Measurements from ENCODE around the gene LASP1NB.
"Not testable (repeated sequence)": the region's sequence is repeated elsewhere in the genome, so short reads cannot be mapped to it uniquely, and the experiment has no call there.

LASP1NB gene

DNA sequence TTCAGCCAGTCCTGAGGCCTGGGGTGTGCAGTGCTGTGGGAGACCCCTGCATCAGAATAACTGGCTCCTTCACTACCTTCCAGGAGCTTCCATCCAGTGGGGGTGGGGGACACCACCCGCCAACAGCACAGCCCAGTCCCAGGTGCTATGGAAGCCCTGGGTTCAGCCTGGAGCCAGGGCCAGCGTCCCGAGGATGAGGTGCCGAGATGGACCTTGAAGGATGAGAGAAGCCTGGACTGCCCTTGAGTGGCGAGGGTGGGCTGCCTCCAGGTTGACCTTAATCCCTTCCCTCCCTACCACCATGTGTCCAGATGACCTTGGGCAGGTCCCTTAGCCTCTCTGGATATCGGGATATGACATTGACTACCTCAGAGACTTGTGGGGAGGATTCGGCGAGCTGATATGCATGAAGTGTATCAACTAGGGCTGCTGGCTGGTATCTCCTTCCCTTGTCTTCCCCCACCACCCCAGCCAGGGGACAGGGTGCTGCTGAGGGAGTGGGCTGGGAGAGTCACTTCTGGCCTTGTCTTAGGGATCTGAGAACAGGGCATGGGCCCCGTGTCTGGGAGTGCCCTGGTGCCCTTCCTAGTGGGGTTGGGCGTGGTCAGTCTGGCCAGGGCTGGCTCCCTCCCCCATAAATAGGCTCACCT is 14.2 kb upstream of the LASP1NB start:
- ChIA-PET POLR2A (no interaction called here), CTCF (interaction anchor here (1.4 to 1.7 kb wide), 2 partner anchors 15 to 71 kb away, joined by 4 to 5 read pairs; partner anchors contain the start of gene LASP1NB)
- H3K4me3 ChIP-seq (ENCODE audit: low read depth, low read length): no peak overlapping the region
- TF ChIP-seq, protein P1, sequence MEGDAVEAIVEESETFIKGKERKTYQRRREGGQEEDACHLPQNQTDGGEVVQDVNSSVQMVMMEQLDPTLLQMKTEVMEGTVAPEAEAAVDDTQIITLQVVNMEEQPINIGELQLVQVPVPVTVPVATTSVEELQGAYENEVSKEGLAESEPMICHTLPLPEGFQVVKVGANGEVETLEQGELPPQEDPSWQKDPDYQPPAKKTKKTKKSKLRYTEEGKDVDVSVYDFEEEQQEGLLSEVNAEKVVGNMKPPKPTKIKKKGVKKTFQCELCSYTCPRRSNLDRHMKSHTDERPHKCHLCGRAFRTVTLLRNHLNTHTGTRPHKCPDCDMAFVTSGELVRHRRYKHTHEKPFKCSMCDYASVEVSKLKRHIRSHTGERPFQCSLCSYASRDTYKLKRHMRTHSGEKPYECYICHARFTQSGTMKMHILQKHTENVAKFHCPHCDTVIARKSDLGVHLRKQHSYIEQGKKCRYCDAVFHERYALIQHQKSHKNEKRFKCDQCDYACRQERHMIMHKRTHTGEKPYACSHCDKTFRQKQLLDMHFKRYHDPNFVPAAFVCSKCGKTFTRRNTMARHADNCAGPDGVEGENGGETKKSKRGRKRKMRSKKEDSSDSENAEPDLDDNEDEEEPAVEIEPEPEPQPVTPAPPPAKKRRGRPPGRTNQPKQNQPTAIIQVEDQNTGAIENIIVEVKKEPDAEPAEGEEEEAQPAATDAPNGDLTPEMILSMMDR (IDR thresholded peaks at IDR 0.05; ENCODE audit: insufficient read depth, low read length, missing control alignments): no peak
- no peak for DNase-seq (ENCODE audit: low read depth, low spot score)

DNA sequence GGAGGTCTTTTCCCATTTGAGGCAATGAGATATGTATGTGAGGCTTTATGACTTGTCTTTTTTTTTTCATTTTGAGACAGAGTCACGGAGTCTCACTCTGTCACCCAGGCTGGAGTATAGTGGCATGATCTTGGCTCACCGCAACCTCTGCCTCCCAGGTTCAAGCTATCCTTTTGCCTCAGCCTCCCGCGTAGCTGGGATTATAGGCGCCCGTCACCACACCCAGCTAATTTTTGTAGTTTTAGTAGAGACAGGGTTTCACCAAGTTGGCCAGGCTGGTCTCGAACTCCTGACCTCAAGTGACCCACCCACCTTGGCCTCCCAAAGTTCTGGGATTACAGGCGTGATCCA is 13.7 kb upstream of the LASP1NB start:
- POLR2A ChIA-PET; H3K4me3 ChIP-seq (ENCODE audit: low read depth, low read length); DNase-seq (ENCODE audit: low read depth, low spot score): not testable (repeated sequence)
- CTCF ChIA-PET: interaction anchor here (1.7 kb wide), 1 partner anchor 71 kb away, joined by 5 read pairs; no protein-coding TSS in a partner anchor

DNA sequence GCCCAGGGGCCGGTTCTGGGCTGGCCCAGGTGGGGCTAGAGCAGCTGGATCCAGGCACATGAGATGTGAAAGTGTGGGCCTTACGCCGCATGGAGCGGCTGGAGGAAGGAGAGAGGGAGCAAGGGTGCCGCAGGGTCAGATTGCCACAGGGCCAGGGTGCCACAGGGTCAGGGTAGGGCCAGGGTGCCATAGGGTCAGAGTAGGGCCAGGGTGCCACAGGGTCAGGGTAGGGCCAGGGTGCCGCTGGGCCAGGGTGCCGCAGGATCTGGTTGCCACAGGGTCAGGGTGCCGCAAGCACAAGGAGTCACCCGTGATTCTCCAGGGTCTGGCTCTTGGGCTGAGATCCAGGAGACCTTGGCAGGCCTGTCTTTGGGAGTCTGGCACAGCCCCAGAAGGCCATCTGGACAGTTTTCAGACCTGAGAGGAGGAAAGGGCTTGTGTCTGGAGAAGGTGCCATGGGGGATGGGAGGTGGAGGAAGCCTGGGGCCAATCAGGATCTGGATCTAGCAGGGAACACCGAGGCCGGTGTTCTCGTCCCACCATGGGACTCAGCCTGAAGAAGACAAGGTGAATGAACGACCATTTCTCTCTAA is 13.1 kb upstream of the LASP1NB start:
- POLR2A ChIA-PET: no interaction called here
- no peak for DNase-seq (ENCODE audit: low read depth, low spot score)
- H3K4me3 ChIP-seq (ENCODE audit: low read depth, low read length): no peak overlapping the region
- TF ChIP-seq, protein P1 (IDR thresholded peaks at IDR 0.05; ENCODE audit: insufficient read depth, low read length, missing control alignments): no peak
- CTCF ChIA-PET: interaction anchor here (1.0 to 1.2 kb wide), 2 partner anchors 12 to 71 kb away, joined by 3 to 4 read pairs; no protein-coding TSS in a partner anchor

GRCh38 chr17:38914741-38915638 is 10.4 kb upstream of the LASP1NB start:
- CTCF ChIA-PET: interaction anchor here (0.7 to 2.1 kb wide), 4 partner anchors 7 to 249 kb away, joined by 3 to 6 read pairs (median 4); partner anchors contain the start of gene LASP1NB
- no peak for DNase-seq (ENCODE audit: low read depth, low spot score)
- TF ChIP-seq, protein P1 (IDR thresholded peaks at IDR 0.05; ENCODE audit: insufficient read depth, low read length, missing control alignments): no peak
- POLR2A ChIA-PET: no interaction called here
- H3K4me3 ChIP-seq (ENCODE audit: low read depth, low read length): no peak overlapping the region

DNA sequence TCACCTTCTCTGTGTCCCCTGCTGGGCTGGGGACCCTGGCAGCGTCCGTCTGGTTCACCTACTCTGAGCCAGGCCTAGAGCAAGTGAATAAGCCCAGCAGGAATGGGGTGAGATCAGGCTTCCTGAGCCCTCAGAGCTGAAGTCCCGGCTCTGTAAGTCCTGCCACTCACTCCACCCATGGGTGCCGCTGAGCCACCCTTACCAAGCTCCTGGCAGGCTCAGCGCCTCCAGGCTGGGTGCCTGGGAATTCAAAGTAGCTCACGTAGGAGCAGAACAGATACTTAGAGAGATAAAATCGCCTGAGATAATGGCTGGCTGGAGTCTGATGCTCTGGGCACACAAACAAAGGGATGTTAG is 9.8 kb upstream of the LASP1NB start:
- POLR2A ChIA-PET: no interaction called here
- TF ChIP-seq, protein P1 (IDR thresholded peaks at IDR 0.05; ENCODE audit: insufficient read depth, low read length, missing control alignments): no peak
- DNase-seq (ENCODE audit: low read depth, low spot score): no peak
- CTCF ChIA-PET: interaction anchor here (0.7 to 2.1 kb wide), 4 partner anchors 9 to 249 kb away, joined by 3 to 6 read pairs (median 4); partner anchors contain the start of gene LASP1NB
- H3K4me3 ChIP-seq (ENCODE audit: low read depth, low read length): no peak overlapping the region

GRCh38 chr17:38916771-38917170 is 8.6 kb upstream of the LASP1NB start:
- H3K4me3 ChIP-seq (ENCODE audit: low read depth, low read length): no peak overlapping the region
- CTCF ChIA-PET: interaction anchor here (1.0 to 2.1 kb wide), 4 partner anchors 8 to 236 kb away, joined by 3 to 6 read pairs (median 4); partner anchors contain the start of gene LASP1NB
- TF ChIP-seq, protein P1 (IDR thresholded peaks at IDR 0.05; ENCODE audit: insufficient read depth, low read length, missing control alignments): no peak
- DNase-seq (ENCODE audit: low read depth, low spot score): no peak
- POLR2A ChIA-PET: interaction anchor here (1.0 kb wide), 1 partner anchor 47 kb away, joined by 3 read pairs; the partner anchor contains the start of gene LASP1

Data from AG04449 (cell line).